ENCODE measurements around the gene APOLD1.
"Not testable (repeated sequence)": the region's sequence is repeated elsewhere in the genome, so short reads cannot be mapped to it uniquely, and the experiment has no call there.

The APOLD1 gene

GRCh38 chr12:12784116-12784515 lies 1.3 kb upstream of the APOLD1 start:
- intact Hi-C loops (cut with DNase I), result no loop called here
- DNase-seq, result peak in 1 of 10 donors; percentile 59

- no peak for DNase-seq
- intact Hi-C loops (cut with DNase I), result loop anchor here (5.0 kb wide), 1 partner anchor 59 kb away; no protein-coding TSS in a partner anchor
These were observed 869 bp downstream of the APOLD1 start for GRCh38 chr12:12786351-12786705.

- DNase-seq, result peak; percentile 63 to 96 (median 73)
- intact Hi-C loops (cut with DNase I), result loop anchor here (5.0 kb wide), 1 partner anchor 60 kb away; no protein-coding TSS in a partner anchor
These were observed 1.5 kb downstream of the APOLD1 start for GRCh38 chr12:12786706-12787601.

GRCh38 chr12:12788131-12788530 lies 2.7 kb downstream of the APOLD1 start:
- DNase-seq, result peak in 1 of 10 donors; percentile 20

GRCh38 chr12:12788675-12789368 lies 3.4 kb downstream of the APOLD1 start:
- DNase-seq, result peak in 6 of 10 donors; percentile 42 to 81 (median 49)
- intact Hi-C loops (cut with DNase I), result loop anchor here (2.0 to 5.0 kb wide), 2 partner anchors 24 to 62 kb away; partner anchors contain the start of gene DDX47

More at GRCh38 chr12:12788131-12788530, 2.7 kb downstream of the APOLD1 start:
- intact Hi-C loops (cut with DNase I), result loop anchor here (2.0 to 5.0 kb wide), 2 partner anchors 25 to 61 kb away; partner anchors contain the start of gene DDX47

- no peak for DNase-seq
- intact Hi-C loops (cut with DNase I), result loop anchor here (10.0 kb wide), 1 partner anchor 124 kb away; no protein-coding TSS in a partner anchor
These were observed 5.5 kb downstream of the APOLD1 start for GRCh38 chr12:12790956-12791355.

GRCh38 chr12:12791756-12792369 lies 6.4 kb downstream of the APOLD1 start:
- intact Hi-C loops (cut with DNase I), result loop anchor here (10.0 kb wide), 1 partner anchor 123 kb away; no protein-coding TSS in a partner anchor
- peak in 1 of 10 donors; percentile 53 for DNase-seq

GRCh38 chr12:12792421-12792820 lies 7.0 kb downstream of the APOLD1 start:
- peak in 1 of 10 donors; percentile 16 for DNase-seq
- intact Hi-C loops (cut with DNase I), result loop anchor here (10.0 kb wide), 1 partner anchor 122 kb away; no protein-coding TSS in a partner anchor

GRCh38 chr12:12794686-12795085 lies 9.2 kb downstream of the APOLD1 start:
- no peak for DNase-seq
- intact Hi-C loops (cut with DNase I), result loop anchor here (10.0 kb wide), 1 partner anchor 120 kb away; no protein-coding TSS in a partner anchor

- DNase-seq, result no peak
- intact Hi-C loops (cut with DNase I), result loop anchor here (10.0 kb wide), 1 partner anchor 119 kb away; no protein-coding TSS in a partner anchor
These were observed 10.7 kb downstream of the APOLD1 start for GRCh38 chr12:12796171-12796570.

- peak in 1 of 10 donors; percentile 16 for DNase-seq
- intact Hi-C loops (cut with DNase I), result loop anchor here (10.0 kb wide), 1 partner anchor 118 kb away; no protein-coding TSS in a partner anchor
These were observed 11.7 kb downstream of the APOLD1 start for GRCh38 chr12:12796928-12797793.

- intact Hi-C loops (cut with DNase I), result loop anchor here (10.0 kb wide), 1 partner anchor 117 kb away; no protein-coding TSS in a partner anchor
- DNase-seq, result peak in 1 of 10 donors; percentile 39
These were observed 12.3 kb downstream of the APOLD1 start for GRCh38 chr12:12797794-12798152.

- intact Hi-C loops (cut with DNase I), result loop anchor here (10.0 kb wide), 1 partner anchor 116 kb away; no protein-coding TSS in a partner anchor
- no peak for DNase-seq
These were observed 13.0 kb downstream of the APOLD1 start for GRCh38 chr12:12798480-12798879.

GRCh38 chr12:12799163-12799920 lies 13.9 kb downstream of the APOLD1 start:
- no peak for DNase-seq
- intact Hi-C loops (cut with DNase I), result loop anchor here (10.0 kb wide), 1 partner anchor 115 kb away; no protein-coding TSS in a partner anchor

GRCh38 chr12:12800406-12801180 lies 15.1 kb downstream of the APOLD1 start:
- DNase-seq, result no peak
- intact Hi-C loops (cut with DNase I), result no loop called here

GRCh38 chr12:12801656-12802055 lies 16.2 kb downstream of the APOLD1 start:
- intact Hi-C loops (cut with DNase I); DNase-seq: not testable (repeated sequence)

- intact Hi-C loops (cut with DNase I), result no loop called here
- DNase-seq, result peak in 1 of 10 donors; percentile 79
These were observed 17.7 kb downstream of the APOLD1 start for GRCh38 chr12:12803186-12803585.

- DNase-seq, result no peak
- intact Hi-C loops (cut with DNase I), result no loop called here
These were observed 18.6 kb downstream of the APOLD1 start for GRCh38 chr12:12804011-12804410.
